Measurements from ENCODE around the gene ARPC1B.
"Not testable (repeated sequence)": the region's sequence is repeated elsewhere in the genome, so short reads cannot be mapped to it uniquely, and the experiment has no call there.

Gene ARPC1B

GRCh38 chr7:99368750-99369389 is 5.7 kb upstream of the ARPC1B start:
- DNase-seq = no peak

- DNase-seq = no peak
These were observed 4.7 kb upstream of the ARPC1B start for GRCh38 chr7:99369767-99370391.

- DNase-seq = no peak
These were observed 3.1 kb upstream of the ARPC1B start for GRCh38 chr7:99371376-99371920.

- peak in 3 of 56 donors; percentile 11 to 21 (median 15) for DNase-seq
These were observed 2.0 kb upstream of the ARPC1B start for GRCh38 chr7:99372275-99373090.

GRCh38 chr7:99373091-99374066 is 1.2 kb upstream of the ARPC1B start:
- DNase-seq = no peak

GRCh38 chr7:99375070-99375807 is 709 bp downstream of the ARPC1B start:
- DNase-seq = peak in 36 of 56 donors; percentile 6 to 73 (median 28)

- DNase-seq = peak in 9 of 56 donors; percentile 3 to 33 (median 10)
These were observed 4.6 kb downstream of the ARPC1B start for GRCh38 chr7:99379043-99379577.

GRCh38 chr7:99379693-99380031 is 5.1 kb downstream of the ARPC1B start:
- DNase-seq = not testable (repeated sequence)

GRCh38 chr7:99380032-99380822 is 5.7 kb downstream of the ARPC1B start:
- DNase-seq = peak in 43 of 56 donors; percentile 4 to 82 (median 45)

GRCh38 chr7:99380823-99381663 is 6.5 kb downstream of the ARPC1B start:
- peak in 13 of 56 donors; percentile 10 to 47 (median 32) for DNase-seq

- no peak for DNase-seq
These were observed 7.1 kb downstream of the ARPC1B start for GRCh38 chr7:99381664-99382075.

GRCh38 chr7:99383203-99383602 is 8.7 kb downstream of the ARPC1B start:
- no peak for DNase-seq

GRCh38 chr7:99383791-99384370 is 9.4 kb downstream of the ARPC1B start:
- DNase-seq = no peak

GRCh38 chr7:99384523-99384922 is 10.0 kb downstream of the ARPC1B start:
- no peak for DNase-seq

GRCh38 chr7:99385564-99385963 is 11.0 kb downstream of the ARPC1B start:
- no peak for DNase-seq

GRCh38 chr7:99386584-99387238 is 12.2 kb downstream of the ARPC1B start:
- DNase-seq = no peak

- not testable (repeated sequence) for DNase-seq
These were observed 12.7 kb downstream of the ARPC1B start for GRCh38 chr7:99387239-99387635.
